H1 (cell line): ENCODE measurements around the gene MAN2C1.

Source experiments
- ASH2L ChIP-seq: fragments of 200-600, 300-600 bp; sonication (generic); IDR thresholded peaks from one replicate; pipeline ENCODE4 v1.7.1; 2017; ENCODE audit warnings: low read length
- BRCA1 ChIP-seq: IDR thresholded peaks from 2 replicates; pipeline ENCODE4 v1.6.1; 2012; ENCODE audit warnings: low read depth, low read length, improper control_type of control experiment
- CBX5 ChIP-seq: fragments of 300-800, 300-1000 bp; sonication (generic); IDR thresholded peaks from 2 replicates; pipeline ENCODE4 v1.7.1; 2016; ENCODE audit warnings: antibody characterized with exemption, low read length, low read depth
- CEBPB ChIP-seq: IDR thresholded peaks from 2 replicates; pipeline ENCODE4 v1.6.1; 2012; ENCODE audit warnings: low read depth, low read length
- EP300 ChIP-seq, 2 experiments: IDR thresholded peaks; 1 replicate in 1 of 2; 2 replicates in 1 of 2; pipeline ENCODE4 v1.6.1; 2011 to 2012; ENCODE audit warnings: low read depth in 2 of 2, low read length in 2 of 2, mild to moderate bottlenecking in 2 of 2, borderline replicate concordance in 1 of 2, inconsistent platforms in 1 of 2, moderate library complexity in 1 of 2
- EZH2 ChIP-seq: fragments of 200-600 bp; sonication (generic); IDR thresholded peaks from 2 replicates; pipeline ENCODE4 v1.7.1; 2012; ENCODE audit warnings: low read depth, mild to moderate bottlenecking, moderate library complexity, low read length, inconsistent platforms; ENCODE audit not compliant: severe bottlenecking
- GABPA ChIP-seq: IDR thresholded peaks from 2 replicates; pipeline ENCODE4 v1.6.1; 2011; ENCODE audit warnings: mild to moderate bottlenecking, low read length, moderate library complexity, borderline replicate concordance; ENCODE audit not compliant: insufficient read depth
- POLR2A ChIP-seq, 2 experiments: IDR thresholded peaks; 1 replicate in 1 of 2; 2 replicates in 1 of 2; pipeline ENCODE4 v1.6.1; 2011; ENCODE audit warnings: low read depth in 2 of 2, low read length in 2 of 2, mild to moderate bottlenecking in 2 of 2; ENCODE audit errors: control extremely low read depth in 1 of 2
- RAD21 ChIP-seq, 2 experiments: IDR thresholded peaks in 1 of 2; conservative IDR thresholded peaks in 1 of 2; 2 replicates each; pipeline ENCODE4 v1.6.1; 2011; ENCODE audit warnings: low read depth in 2 of 2, low read length in 2 of 2, improper control_type of control experiment in 1 of 2, inconsistent platforms in 1 of 2, mild to moderate bottlenecking in 1 of 2, moderate library complexity in 1 of 2
- RFX5 ChIP-seq: IDR thresholded peaks from 2 replicates; pipeline ENCODE4 v1.6.1; 2011; ENCODE audit warnings: low read depth, low read length, improper control_type of control experiment, borderline replicate concordance
- TAF7 ChIP-seq: optimal IDR thresholded peaks from 2 replicates; pipeline ENCODE3; 2011; ENCODE audit warnings: low read depth, mild to moderate bottlenecking, inconsistent platforms, low read length, moderate library complexity, borderline replicate concordance
- ZNF274 ChIP-seq: IDR thresholded peaks from 2 replicates; pipeline ENCODE4 v1.7.0; 2012; ENCODE audit warnings: low read length, borderline replicate concordance; ENCODE audit errors: extremely low read depth
- TF ChIP-seq, protein P1 (sequence below), 3 experiments: IDR thresholded peaks; 1 replicate in 2 of 3; 2 replicates in 1 of 3; pipeline versions ENCODE4 v1.5.1 to v1.6.1; 2011; ENCODE audit warnings: low read length in 3 of 3, mild to moderate bottlenecking in 3 of 3, inconsistent platforms in 2 of 3, low read depth in 1 of 3, moderate library complexity in 1 of 3; ENCODE audit not compliant: insufficient read depth in 1 of 3; ENCODE audit errors: control extremely low read depth in 1 of 3

DNA sequence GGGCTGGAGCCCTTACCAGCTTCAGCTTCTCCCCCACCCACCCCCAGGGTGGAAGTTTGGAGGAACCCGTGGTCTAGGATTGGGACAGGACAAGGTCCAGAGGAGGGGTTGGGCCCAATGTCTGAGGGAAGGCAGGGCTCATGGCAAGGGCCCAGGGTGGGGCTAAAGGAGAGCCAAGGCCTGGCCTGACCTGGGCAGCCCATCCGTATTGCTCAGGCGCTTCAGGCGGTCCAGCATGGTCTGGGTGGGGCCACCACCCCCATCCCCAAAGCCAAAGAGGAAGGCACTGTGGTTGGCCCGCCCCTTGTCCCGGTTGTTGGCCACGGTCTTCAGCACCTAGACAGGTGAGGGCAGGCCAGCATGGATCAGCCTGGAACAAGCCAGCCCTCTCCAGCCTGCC is 7.6 kb downstream of the MAN2C1 start:
- no peak for TF ChIP-seq CBX5
- TF ChIP-seq, protein P1, sequence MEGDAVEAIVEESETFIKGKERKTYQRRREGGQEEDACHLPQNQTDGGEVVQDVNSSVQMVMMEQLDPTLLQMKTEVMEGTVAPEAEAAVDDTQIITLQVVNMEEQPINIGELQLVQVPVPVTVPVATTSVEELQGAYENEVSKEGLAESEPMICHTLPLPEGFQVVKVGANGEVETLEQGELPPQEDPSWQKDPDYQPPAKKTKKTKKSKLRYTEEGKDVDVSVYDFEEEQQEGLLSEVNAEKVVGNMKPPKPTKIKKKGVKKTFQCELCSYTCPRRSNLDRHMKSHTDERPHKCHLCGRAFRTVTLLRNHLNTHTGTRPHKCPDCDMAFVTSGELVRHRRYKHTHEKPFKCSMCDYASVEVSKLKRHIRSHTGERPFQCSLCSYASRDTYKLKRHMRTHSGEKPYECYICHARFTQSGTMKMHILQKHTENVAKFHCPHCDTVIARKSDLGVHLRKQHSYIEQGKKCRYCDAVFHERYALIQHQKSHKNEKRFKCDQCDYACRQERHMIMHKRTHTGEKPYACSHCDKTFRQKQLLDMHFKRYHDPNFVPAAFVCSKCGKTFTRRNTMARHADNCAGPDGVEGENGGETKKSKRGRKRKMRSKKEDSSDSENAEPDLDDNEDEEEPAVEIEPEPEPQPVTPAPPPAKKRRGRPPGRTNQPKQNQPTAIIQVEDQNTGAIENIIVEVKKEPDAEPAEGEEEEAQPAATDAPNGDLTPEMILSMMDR (IDR thresholded peaks at IDR 0.05; ENCODE audit: control extremely low read depth in 1 of 3, insufficient read depth in 1 of 3, low read depth in 1 of 3, low read length in 3 of 3), result no peak
- TF ChIP-seq POLR2A (IDR thresholded peaks at IDR 0.05; ENCODE audit: control extremely low read depth in 1 of 2, low read depth in 2 of 2, low read length in 2 of 2), result no peak
- TF ChIP-seq ASH2L, result no peak
- no peak for TF ChIP-seq RAD21 (IDR thresholded peaks at IDR 0.05 in 1 of 2, conservative IDR thresholded peaks at IDR 0.05 in 1 of 2; ENCODE audit: low read depth in 2 of 2, low read length in 2 of 2)
- no peak for TF ChIP-seq GABPA
- no peak for TF ChIP-seq TAF7
- no peak for TF ChIP-seq CEBPB
- TF ChIP-seq BRCA1, result no peak
- no peak for TF ChIP-seq EP300 (IDR thresholded peaks at IDR 0.05; ENCODE audit: borderline replicate concordance in 1 of 2, low read depth in 2 of 2, low read length in 2 of 2)
- TF ChIP-seq ZNF274, result no peak
- no peak for TF ChIP-seq EZH2
- TF ChIP-seq RFX5, result no peak
